ENCODE results near the gene PEX10.
"Not testable (repeated sequence)": the region's sequence is repeated elsewhere in the genome, so short reads cannot be mapped to it uniquely, and the experiment has no call there.

Gene PEX10

GRCh38 chr1:2444138-2444591, 31.8 kb upstream of the PEX10 start:
- in situ Hi-C loops (cut with MboI; ENCODE audit: low pct_unique_long_range_greater_than_20kb, low sequenced_read_pairs, unreplicated experiment): no loop called here
- no peak for TF ChIP-seq CTCF (IDR thresholded peaks at IDR 0.05; ENCODE audit: extremely low read depth, insufficient read depth, missing control alignments)
- no peak for DNase-seq (ENCODE audit: low spot score)

DNA sequence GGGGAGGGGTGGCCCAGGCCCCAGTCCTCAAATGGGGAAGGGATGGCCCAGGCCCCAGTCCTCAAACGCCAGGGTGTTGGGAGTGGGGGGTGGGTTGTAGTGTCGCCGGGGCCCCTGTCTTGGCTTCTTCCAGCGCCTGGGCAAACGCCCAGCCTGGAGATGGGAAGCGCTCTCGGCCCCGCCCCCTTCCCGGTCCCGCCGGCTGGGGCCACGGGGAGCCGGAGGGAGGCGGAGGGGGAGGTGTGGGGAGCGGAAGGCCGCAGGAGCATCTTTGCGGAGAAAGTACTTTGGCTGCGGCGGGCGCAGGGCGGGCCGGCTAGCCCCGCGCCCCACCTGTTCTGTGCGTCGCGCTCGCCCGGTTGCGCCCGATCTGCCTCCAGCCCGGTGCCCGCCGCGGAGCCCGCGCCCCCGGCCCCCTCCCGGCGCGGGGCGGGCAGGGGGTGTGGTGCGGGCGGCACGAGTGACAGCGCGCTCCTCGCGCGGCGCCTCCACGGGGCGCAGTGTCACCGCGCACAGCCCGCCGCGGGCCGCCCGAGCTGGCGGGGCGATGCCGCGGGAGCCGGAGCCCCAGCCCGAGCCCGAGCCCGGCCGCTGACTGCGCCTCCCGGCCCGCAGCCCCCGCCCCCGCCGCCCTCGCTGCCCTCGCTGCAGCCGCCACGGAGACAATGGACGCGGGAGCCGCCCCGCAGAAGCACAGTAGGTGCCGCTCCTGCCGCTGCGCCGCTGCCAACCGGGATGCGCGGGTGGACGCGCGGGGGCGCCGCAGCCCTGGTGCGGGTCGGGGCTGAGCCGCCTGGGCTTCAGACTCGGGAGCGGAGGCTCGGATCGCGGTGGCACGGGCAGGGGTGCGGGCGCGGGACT, 31.1 kb upstream of the PEX10 start:
- in situ Hi-C loops (cut with MboI; ENCODE audit: low pct_unique_long_range_greater_than_20kb, low sequenced_read_pairs, unreplicated experiment): no loop called here
- no peak for TF ChIP-seq CTCF (IDR thresholded peaks at IDR 0.05; ENCODE audit: extremely low read depth, insufficient read depth, missing control alignments)
- no peak for DNase-seq (ENCODE audit: low spot score)

DNA sequence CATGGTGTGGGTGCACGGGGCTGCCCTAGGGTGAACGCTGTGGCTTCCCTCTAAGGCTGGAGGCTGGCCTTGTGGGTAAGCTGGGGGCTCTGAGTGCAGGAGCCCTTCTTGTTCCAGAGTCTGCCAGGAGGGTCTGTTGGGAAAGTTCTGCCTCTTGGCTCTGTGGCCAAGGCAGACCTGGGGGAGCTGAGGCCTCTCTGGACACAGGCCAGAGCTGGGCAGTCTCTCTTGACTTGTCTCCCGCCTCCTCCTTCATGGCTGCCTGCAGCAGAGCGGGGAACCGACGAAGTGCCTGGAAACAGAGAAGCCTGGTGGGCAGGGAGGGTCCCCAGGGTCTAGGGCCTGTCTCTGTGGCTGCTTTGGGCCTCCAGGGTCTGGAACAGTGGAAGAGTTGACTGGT, 30.3 kb upstream of the PEX10 start:
- no peak for DNase-seq (ENCODE audit: low spot score)
- TF ChIP-seq CTCF (IDR thresholded peaks at IDR 0.05; ENCODE audit: extremely low read depth, insufficient read depth, missing control alignments): no peak
- in situ Hi-C loops (cut with MboI; ENCODE audit: low pct_unique_long_range_greater_than_20kb, low sequenced_read_pairs, unreplicated experiment): no loop called here

DNA sequence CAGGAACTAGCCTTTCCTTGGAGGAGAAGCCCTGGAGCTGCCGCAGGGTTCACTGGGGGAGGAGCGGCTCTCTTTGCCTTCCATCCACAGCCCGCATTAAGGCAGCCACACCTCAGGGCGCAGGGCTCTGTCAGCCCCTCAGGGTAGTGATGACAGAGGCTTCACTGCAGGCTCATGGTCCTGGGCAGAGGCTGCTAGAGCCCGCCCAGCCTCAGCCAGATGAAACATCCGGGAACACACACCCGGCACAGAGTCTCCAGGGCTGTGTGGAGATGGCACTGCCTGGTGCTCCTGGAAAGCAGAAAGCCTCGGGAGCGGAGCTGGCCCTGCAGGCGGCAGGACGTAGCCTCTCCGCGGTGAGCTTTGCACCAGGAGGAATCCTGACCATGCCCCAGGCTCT, 29.4 kb upstream of the PEX10 start:
- no peak for TF ChIP-seq CTCF (IDR thresholded peaks at IDR 0.05; ENCODE audit: extremely low read depth, insufficient read depth, missing control alignments)
- no peak for DNase-seq (ENCODE audit: low spot score)
- in situ Hi-C loops (cut with MboI; ENCODE audit: low pct_unique_long_range_greater_than_20kb, low sequenced_read_pairs, unreplicated experiment): no loop called here

- in situ Hi-C loops (cut with MboI; ENCODE audit: low pct_unique_long_range_greater_than_20kb, low sequenced_read_pairs, unreplicated experiment); DNase-seq (ENCODE audit: low spot score): not testable (repeated sequence)
Measured at GRCh38 chr1:2440346-2440745, 28.0 kb upstream of the PEX10 start.

DNA sequence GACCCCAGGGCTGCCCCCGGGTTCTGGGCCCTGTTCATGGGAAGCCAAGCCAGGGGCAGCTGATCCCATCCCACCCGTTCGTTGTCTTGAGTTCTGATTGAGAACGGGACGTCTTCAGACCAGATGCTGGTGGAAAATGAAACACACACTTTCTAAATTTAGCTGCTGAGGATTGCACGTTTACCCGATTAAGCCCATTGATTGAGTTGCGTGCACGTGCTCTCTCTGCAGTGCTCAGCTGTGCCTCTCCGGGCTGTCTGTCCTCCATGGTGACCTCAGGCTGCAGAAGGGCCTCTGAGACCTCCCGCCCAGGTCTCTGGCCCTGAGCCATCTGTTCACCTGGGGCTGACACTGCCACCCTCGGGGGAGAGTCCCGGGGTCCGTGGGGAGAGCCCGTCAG, 27.0 kb upstream of the PEX10 start:
- in situ Hi-C loops (cut with MboI; ENCODE audit: low pct_unique_long_range_greater_than_20kb, low sequenced_read_pairs, unreplicated experiment): no loop called here
- TF ChIP-seq CTCF (IDR thresholded peaks at IDR 0.05; ENCODE audit: extremely low read depth, insufficient read depth, missing control alignments): no peak
- DNase-seq (ENCODE audit: low spot score): no peak

DNA sequence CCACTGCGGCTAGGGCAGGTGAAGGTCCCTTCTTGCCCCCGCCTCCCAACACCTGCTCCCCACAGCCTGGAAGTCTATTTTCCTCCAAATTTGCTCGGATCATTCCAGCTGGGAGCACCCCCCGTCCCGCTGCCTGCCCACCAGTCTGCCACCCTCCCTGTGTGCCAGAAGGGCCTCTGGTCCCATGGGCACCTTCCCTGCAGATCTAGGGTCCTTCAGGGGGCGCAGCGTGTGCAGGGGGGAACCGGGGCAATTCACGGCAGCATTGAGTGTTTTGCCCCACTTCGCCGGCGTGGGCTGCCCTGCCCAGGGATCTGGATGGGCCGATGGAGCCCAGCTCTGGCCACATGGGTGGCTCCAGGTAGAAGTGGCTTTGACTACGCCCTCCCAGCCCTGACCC, 26.3 kb upstream of the PEX10 start:
- no peak for DNase-seq (ENCODE audit: low spot score)
- in situ Hi-C loops (cut with MboI; ENCODE audit: low pct_unique_long_range_greater_than_20kb, low sequenced_read_pairs, unreplicated experiment): no loop called here
- TF ChIP-seq CTCF (IDR thresholded peaks at IDR 0.05; ENCODE audit: extremely low read depth, insufficient read depth, missing control alignments): no peak

All from GM13977 (cell line).